SHP77 (cell line): ENCODE measurements around the gene PALLD.

ENCODE experiments used
- DNase-seq, 2 experiments: peaks; one replicate each; lab custom pipeline; 2025; lab: John Stamatoyannopoulos, UW

The PALLD gene

GRCh38 chr4:168734703-168735678, 238.1 kb downstream of the PALLD start:
- DNase-seq, result no peak

GRCh38 chr4:168735735-168736134, 238.9 kb downstream of the PALLD start:
- DNase-seq, result no peak

- no peak for DNase-seq
Observed at GRCh38 chr4:168736860-168737805, 240.3 kb downstream of the PALLD start.

GRCh38 chr4:168737806-168738172, 240.9 kb downstream of the PALLD start:
- no peak for DNase-seq

GRCh38 chr4:168739886-168740285, 243.0 kb downstream of the PALLD start:
- no peak for DNase-seq

GRCh38 chr4:168740691-168741090, 243.8 kb downstream of the PALLD start:
- no peak for DNase-seq

- DNase-seq, result no peak
Observed at GRCh38 chr4:168741281-168742173, 244.7 kb downstream of the PALLD start.

- no peak for DNase-seq
Observed at GRCh38 chr4:168743131-168743530, 246.3 kb downstream of the PALLD start.

GRCh38 chr4:168743601-168744000, 246.7 kb downstream of the PALLD start:
- DNase-seq, result no peak

- DNase-seq, result no peak
Observed at GRCh38 chr4:168744021-168744420, 247.2 kb downstream of the PALLD start.

- no peak for DNase-seq
Observed at GRCh38 chr4:168748807-168749206, 252.0 kb downstream of the PALLD start.

GRCh38 chr4:168751263-168752225, 254.7 kb downstream of the PALLD start:
- no peak for DNase-seq

GRCh38 chr4:168755598-168756477, 259.0 kb downstream of the PALLD start:
- no peak for DNase-seq

GRCh38 chr4:168757500-168757899, 260.6 kb downstream of the PALLD start:
- no peak for DNase-seq

- DNase-seq, result no peak
Observed at GRCh38 chr4:168758351-168758876, 261.6 kb downstream of the PALLD start.

GRCh38 chr4:168759321-168759720, 262.5 kb downstream of the PALLD start:
- DNase-seq, result no peak

- no peak for DNase-seq
Observed at GRCh38 chr4:168759959-168760527, 263.2 kb downstream of the PALLD start.

GRCh38 chr4:168761066-168761465, 264.2 kb downstream of the PALLD start:
- no peak for DNase-seq

- no peak for DNase-seq
Observed at GRCh38 chr4:168765322-168765721, 268.5 kb downstream of the PALLD start.
